Loucy (cell line): Measurements from ENCODE around the gene PSMG3.

Experiments used
- EZH2phosphoT487 ChIP-seq: fragments of 200-600 bp; IDR thresholded peaks from 2 replicates; pipeline ENCODE4 v1.6.1; 2018; ENCODE audit warnings: antibody characterized with exemption, mild to moderate bottlenecking, moderate library complexity, borderline replicate concordance
- TF ChIP-seq, protein P1 (sequence below): fragments of 200-600 bp; sonication (generic); conservative IDR thresholded peaks from 2 replicates; pipeline ENCODE4 v1.5.1; 2014; ENCODE audit warnings: mild to moderate bottlenecking, antibody characterized with exemption, low read length

DNA sequence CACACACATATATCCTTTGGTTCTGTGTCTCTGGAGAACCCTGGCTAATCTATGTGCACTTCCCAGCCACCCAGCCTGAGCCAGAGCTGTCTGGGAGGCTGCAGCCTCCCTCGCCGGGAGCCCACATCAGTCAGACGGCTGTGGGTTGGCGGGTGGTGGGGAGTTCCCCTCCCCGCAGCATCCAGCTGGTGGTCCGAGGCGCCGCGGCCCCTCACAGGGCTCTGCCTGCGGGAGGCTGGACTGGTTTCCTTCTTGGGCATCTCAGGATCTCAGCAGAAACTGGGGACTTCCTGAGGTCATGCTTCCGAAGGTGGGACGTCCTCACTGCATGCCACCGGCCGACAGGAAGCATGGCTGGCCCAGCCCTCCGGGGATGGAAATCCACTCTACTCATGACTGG is 22.0 kb upstream of the PSMG3 start:
- TF ChIP-seq, protein P1, sequence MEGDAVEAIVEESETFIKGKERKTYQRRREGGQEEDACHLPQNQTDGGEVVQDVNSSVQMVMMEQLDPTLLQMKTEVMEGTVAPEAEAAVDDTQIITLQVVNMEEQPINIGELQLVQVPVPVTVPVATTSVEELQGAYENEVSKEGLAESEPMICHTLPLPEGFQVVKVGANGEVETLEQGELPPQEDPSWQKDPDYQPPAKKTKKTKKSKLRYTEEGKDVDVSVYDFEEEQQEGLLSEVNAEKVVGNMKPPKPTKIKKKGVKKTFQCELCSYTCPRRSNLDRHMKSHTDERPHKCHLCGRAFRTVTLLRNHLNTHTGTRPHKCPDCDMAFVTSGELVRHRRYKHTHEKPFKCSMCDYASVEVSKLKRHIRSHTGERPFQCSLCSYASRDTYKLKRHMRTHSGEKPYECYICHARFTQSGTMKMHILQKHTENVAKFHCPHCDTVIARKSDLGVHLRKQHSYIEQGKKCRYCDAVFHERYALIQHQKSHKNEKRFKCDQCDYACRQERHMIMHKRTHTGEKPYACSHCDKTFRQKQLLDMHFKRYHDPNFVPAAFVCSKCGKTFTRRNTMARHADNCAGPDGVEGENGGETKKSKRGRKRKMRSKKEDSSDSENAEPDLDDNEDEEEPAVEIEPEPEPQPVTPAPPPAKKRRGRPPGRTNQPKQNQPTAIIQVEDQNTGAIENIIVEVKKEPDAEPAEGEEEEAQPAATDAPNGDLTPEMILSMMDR, result no peak
- no peak for TF ChIP-seq EZH2phosphoT487
